ENCODE data around the gene PREPL.

GRCh38 chr2:44326548-44327264, 34.6 kb downstream of the PREPL start:
- TF ChIP-seq CTCF (IDR thresholded peaks at IDR 0.05) = no peak
- TF ChIP-seq POLR2A (IDR thresholded peaks at IDR 0.05) = no peak

Measured in right lobe of liver (tissue), 4 donors.